Activated CD4-positive, alpha-beta T cell treated with anti-CD3 and anti-CD28 coated beads for 36 hours (primary cell): ENCODE measurements around the gene TTC33. TPM values are rescaled to one million over a fixed set of nuclear protein-coding genes. Genes with fewer than 3 reads are reported as not detected.
A peak's percentile ranks its signal among the peaks of the same experiment; 100 is the strongest.
"Not testable (repeated sequence)": the region's sequence is repeated elsewhere in the genome, so short reads cannot be mapped to it uniquely, and the experiment has no call there.

Experiments used
- ATAC-seq: fragments of 200-7000 bp; cut with Tn5 transposase; one replicate; pipeline ENCODE4 v1.10.0; 2021; ENCODE audit warnings: mild to moderate bottlenecking, moderate library complexity
- CTCF ChIA-PET: fragments of 350-600 bp; sonication (Branson Sonifier 250); formaldehyde crosslinking; loops from one replicate; lab custom pipeline; 2021; ENCODE audit warnings: antibody characterized with exemption; lab: Charles Lee
- POLR2A ChIA-PET: fragments of 350-600 bp; sonication (Branson Sonifier 250); formaldehyde crosslinking; loops from one replicate; lab custom pipeline; 2021; ENCODE audit warnings: antibody characterized with exemption, inconsistent platforms; lab: Charles Lee
- DNase-seq: peaks from one replicate; pipeline ENCODE4 v3.0.0-alpha.2; 2020
- H3K27ac Mint-ChIP-seq: one replicate; pipeline ENCODE4 v1.8.0; 2021; ENCODE audit warnings: mixed read lengths
- H3K27me3 Mint-ChIP-seq: one replicate; pipeline ENCODE4 v1.8.0; 2021; ENCODE audit warnings: mixed read lengths
- H3K36me3 Mint-ChIP-seq: one replicate; pipeline ENCODE4 v1.8.0; 2021; ENCODE audit warnings: low read depth, mixed read lengths
- H3K4me1 Mint-ChIP-seq: one replicate; pipeline ENCODE4 v1.8.0; 2021; ENCODE audit warnings: mixed read lengths
- H3K4me3 Mint-ChIP-seq: one replicate; pipeline ENCODE4 v1.8.0; 2021; ENCODE audit warnings: mild to moderate bottlenecking, moderate library complexity, mixed read lengths
- H3K9me3 Mint-ChIP-seq: one replicate; pipeline ENCODE4 v1.8.0; 2021; ENCODE audit warnings: low read depth, mixed read lengths
- intact Hi-C, 2 experiments: fragments of 100-400 bp; cut with DNase I in 1 of 2; cut with micrococcal nuclease in 1 of 2; formaldehyde crosslinking; loops; one replicate each; pipeline versions ENCODE4 v1.14.2 to v1.15.1; 2022 to 2024; cut with DNase I, micrococcal nuclease
- total RNA-seq, 2 experiments: library from RNA; stranded (reverse); gene quantifications; one replicate each; pipeline ENCODE4 v1.2.3, GENCODE V29; 2021

The TTC33 gene
- total RNA-seq, 2 experiments from 2014 or later = 31.4 to 31.7 TPM

DNA sequence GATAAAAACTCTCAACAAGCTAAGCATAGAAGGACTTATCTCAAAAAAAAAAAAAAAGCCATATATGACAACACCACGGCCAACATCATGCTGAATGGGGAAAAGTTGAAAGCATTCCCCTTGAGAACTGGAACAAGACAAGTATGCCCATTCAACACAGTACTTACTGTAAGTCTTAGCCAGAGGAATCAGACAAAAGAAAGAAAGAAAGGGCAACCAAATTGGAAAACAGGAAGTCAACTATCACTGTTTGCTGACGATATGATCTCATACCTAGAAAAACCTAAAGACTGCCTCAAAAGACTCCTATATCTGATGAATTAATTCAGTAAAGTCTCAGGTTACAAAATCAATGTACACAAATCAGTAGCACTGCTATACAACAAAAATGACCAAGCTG is 100.6 kb downstream of the TTC33 start:
- ATAC-seq (peak; percentile 55), DNase-seq (no peak)
- Mint-ChIP-seq H3K27ac (peak overlapping the region; percentile 91), H3K36me3 (no peaks in the 10 kb centered on the region), H3K4me1 (peaks cover 53% of the 10 kb centered on the region), H3K4me3 (peak overlapping the region; percentile 59), H3K27me3 (no peaks in the 10 kb centered on the region), H3K9me3 (peaks cover 3% of the 10 kb centered on the region)
- intact Hi-C loops = loop anchor here (2.0 to 5.0 kb wide), 3 partner anchors 20 to 1573 kb away; partner anchors contain the start of gene PTGER4 (in 1 of the 2)
- CTCF ChIA-PET = interaction anchor here (0.6 to 1.7 kb wide), 7 partner anchors 10 to 38 kb away, joined by 3 to 4 read pairs (median 3); no protein-coding TSS in a partner anchor
- POLR2A ChIA-PET = interaction anchor here (0.7 kb wide), 2 partner anchors 32 to 1491 kb away, joined by 3 to 7 read pairs; no protein-coding TSS in a partner anchor

DNA sequence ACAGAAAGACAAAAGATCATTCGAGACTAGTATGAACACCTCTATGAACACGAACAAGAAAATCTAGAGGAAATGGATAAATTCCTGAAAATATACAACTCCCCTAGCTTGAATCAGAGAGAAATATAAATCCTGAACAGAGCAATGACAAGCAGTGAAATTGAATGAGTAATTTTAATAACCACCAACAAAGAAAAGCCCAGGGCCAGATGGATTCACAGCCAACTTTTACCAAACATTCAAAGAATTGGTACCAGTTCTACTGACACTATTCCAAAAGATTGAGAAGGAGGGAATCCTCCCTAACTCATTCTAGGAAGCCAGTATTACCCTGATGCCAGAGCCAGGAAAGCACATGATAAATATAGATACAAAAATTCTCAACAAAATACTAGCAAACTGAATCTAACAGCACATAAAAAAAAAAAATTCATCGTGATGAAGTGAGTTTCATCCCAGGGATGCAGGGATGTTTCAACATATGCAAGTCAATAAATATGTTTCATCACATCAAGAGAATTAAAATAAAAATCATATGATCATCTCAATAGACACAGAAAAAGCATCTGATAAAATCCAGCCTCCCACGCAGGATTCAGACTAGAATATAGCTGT is 101.3 kb downstream of the TTC33 start:
- Mint-ChIP-seq H3K9me3 (peaks cover 3% of the 10 kb centered on the region), H3K4me1 (peaks cover 59% of the 10 kb centered on the region), H3K4me3 (peak overlapping the region; percentile 71), H3K27me3 (no peaks in the 10 kb centered on the region), H3K27ac (peak overlapping the region; percentile 91), H3K36me3 (no peaks in the 10 kb centered on the region)
- intact Hi-C loops = loop anchor here (2.0 kb wide), 2 partner anchors 20 to 24 kb away; partner anchors contain the start of gene PTGER4 (in 1 of the 2)
- ATAC-seq (peak; percentile 11), DNase-seq (no peak)
- ChIA-PET CTCF (interaction anchor here (0.6 to 1.7 kb wide), 6 partner anchors 16 to 37 kb away, joined by 3 to 4 read pairs (median 3); no protein-coding TSS in a partner anchor), POLR2A (interaction anchor here (0.7 kb wide), 2 partner anchors 31 to 1490 kb away, joined by 3 to 7 read pairs; no protein-coding TSS in a partner anchor)

DNA sequence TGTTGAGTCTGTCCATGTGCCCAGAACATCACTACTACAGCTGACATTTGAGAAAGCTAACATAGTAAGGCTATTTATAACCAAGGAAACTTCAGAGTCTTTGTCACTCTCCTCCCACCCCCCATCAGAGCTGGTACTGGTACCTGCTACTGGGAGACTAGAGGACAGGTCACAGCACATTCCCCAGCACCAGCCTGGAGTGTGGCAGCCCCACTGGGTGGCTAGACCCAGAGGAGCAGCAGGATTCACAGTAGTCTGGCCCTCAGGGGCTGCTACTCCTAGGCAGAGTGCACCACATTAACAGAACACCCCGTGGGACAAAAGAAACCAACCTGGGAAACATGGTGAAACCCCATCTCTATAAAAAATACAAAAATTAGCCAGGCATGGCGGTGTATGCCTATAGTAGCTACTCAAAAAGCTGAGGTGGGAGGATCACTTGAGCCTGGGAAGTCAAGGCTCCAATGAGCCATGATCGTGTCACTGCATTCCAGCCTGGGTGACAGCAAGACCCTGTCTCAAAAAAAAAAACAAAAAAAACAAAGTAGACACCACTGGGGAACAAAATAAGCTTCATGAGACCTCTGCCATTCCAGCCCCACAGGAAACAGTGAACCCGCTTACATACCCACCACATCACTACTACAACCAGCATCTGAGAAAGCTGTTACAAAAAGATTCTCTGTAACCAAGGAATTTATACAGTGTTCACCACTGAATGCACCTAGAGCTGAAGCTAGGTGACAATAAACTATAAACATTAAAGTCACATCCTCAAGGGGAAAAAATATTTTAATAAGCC is 102.3 kb downstream of the TTC33 start:
- Mint-ChIP-seq H3K27ac (peak overlapping the region; percentile 91), H3K4me1 (peaks cover 64% of the 10 kb centered on the region), H3K36me3 (peaks cover 2% of the 10 kb centered on the region), H3K4me3 (peak overlapping the region; percentile 71), H3K9me3 (peaks cover 3% of the 10 kb centered on the region), H3K27me3 (no peaks in the 10 kb centered on the region)
- intact Hi-C loops = loop anchor here (2.0 kb wide), 3 partner anchors 21 to 75 kb away; partner anchors contain the start of gene PTGER4 (in 1 of the 2)
- ATAC-seq (peak; percentile 14), DNase-seq (no peak)
- CTCF ChIA-PET = interaction anchor here (1.1 to 1.7 kb wide), 2 partner anchors 19 to 20 kb away, joined by 3 read pairs; no protein-coding TSS in a partner anchor
- POLR2A ChIA-PET = interaction anchor here (0.6 to 0.7 kb wide), 3 partner anchors 27 to 269 kb away, joined by 3 read pairs; partner anchors contain the start of gene PTGER4

GRCh38 chr5:40652441-40653220 is 103.1 kb downstream of the TTC33 start:
- H3K27me3 Mint-ChIP-seq = no peaks in the 10 kb centered on the region
- peak; percentile 33 for ATAC-seq
- peak overlapping the region; percentile 91 for H3K27ac Mint-ChIP-seq
- ChIA-PET CTCF (interaction anchor here (0.6 to 1.3 kb wide), 3 partner anchors 27 to 381 kb away, joined by 3 read pairs; partner anchors contain the start of gene PTGER4), POLR2A (interaction anchor here (0.7 kb wide), 1 partner anchor 28 kb away, joined by 3 read pairs; the partner anchor contains the start of gene PTGER4)
- H3K36me3 Mint-ChIP-seq = peaks cover 4% of the 10 kb centered on the region
- peaks cover 2% of the 10 kb centered on the region for H3K9me3 Mint-ChIP-seq
- peak overlapping the region; percentile 71 for H3K4me3 Mint-ChIP-seq
- DNase-seq = peak; percentile 49
- intact Hi-C loops = loop anchor here in 1 of 2 experiments (2.0 kb wide), 1 partner anchor 74 kb away; no protein-coding TSS in a partner anchor
- peaks cover 63% of the 10 kb centered on the region for H3K4me1 Mint-ChIP-seq

DNA sequence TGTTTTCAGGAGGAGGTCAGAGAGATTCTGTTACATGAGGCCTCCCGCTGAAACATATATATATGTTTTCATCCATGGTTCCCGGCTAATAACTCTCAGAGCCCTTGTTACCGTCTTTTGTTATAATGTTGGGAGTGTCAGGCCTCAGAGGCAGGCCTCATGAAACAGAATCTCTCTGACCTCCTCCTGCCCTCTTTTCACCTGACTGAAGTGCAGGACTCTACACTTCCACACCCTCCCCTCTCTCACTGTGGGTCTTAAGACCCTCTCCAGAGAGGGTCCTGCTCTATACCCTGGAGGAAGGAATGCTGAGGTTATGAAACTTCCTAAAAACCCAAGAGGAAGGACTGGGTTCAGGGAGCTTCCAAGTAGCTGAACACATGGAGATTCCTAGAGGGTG is 104.6 kb downstream of the TTC33 start:
- ATAC-seq (no peak), DNase-seq (no peak)
- H3K36me3 Mint-ChIP-seq = peaks cover 4% of the 10 kb centered on the region
- POLR2A ChIA-PET = no interaction called here
- H3K4me1 Mint-ChIP-seq = peaks cover 62% of the 10 kb centered on the region
- no peak overlapping the region for H3K4me3 Mint-ChIP-seq
- peaks cover 1% of the 10 kb centered on the region for H3K9me3 Mint-ChIP-seq
- CTCF ChIA-PET = interaction anchor here (0.7 to 1.3 kb wide), 2 partner anchors 35 to 366 kb away, joined by 3 read pairs; no protein-coding TSS in a partner anchor
- intact Hi-C loops = no loop called here
- H3K27me3 Mint-ChIP-seq = no peaks in the 10 kb centered on the region
- no peak overlapping the region for H3K27ac Mint-ChIP-seq

GRCh38 chr5:40649463-40650030 is 106.2 kb downstream of the TTC33 start:
- intact Hi-C loops = no loop called here
- CTCF ChIA-PET = interaction anchor here (0.7 to 1.2 kb wide), 3 partner anchors 12 to 741 kb away, joined by 3 to 4 read pairs (median 3); no protein-coding TSS in a partner anchor

GRCh38 chr5:40648150-40648549 is 107.6 kb downstream of the TTC33 start:
- peaks cover 36% of the 10 kb centered on the region for H3K4me1 Mint-ChIP-seq
- peaks cover 6% of the 10 kb centered on the region for H3K36me3 Mint-ChIP-seq
- H3K4me3 Mint-ChIP-seq = no peak overlapping the region
- ATAC-seq (no peak), DNase-seq (no peak)
- no peaks in the 10 kb centered on the region for H3K27me3 Mint-ChIP-seq
- intact Hi-C loops = no loop called here
- H3K9me3 Mint-ChIP-seq = peaks cover 8% of the 10 kb centered on the region
- ChIA-PET CTCF (interaction anchor here (1.3 kb wide), 1 partner anchor 49 kb away, joined by 3 read pairs; no protein-coding TSS in a partner anchor), POLR2A (interaction anchor here (0.7 kb wide), 1 partner anchor 32 kb away, joined by 3 read pairs; no protein-coding TSS in a partner anchor)
- H3K27ac Mint-ChIP-seq = no peak overlapping the region

More at GRCh38 chr5:40649463-40650030, 106.2 kb downstream of the TTC33 start:
- Mint-ChIP-seq H3K9me3 (peaks cover 1% of the 10 kb centered on the region), H3K36me3 (peaks cover 6% of the 10 kb centered on the region), H3K27ac (peak overlapping the region; percentile 75), H3K27me3 (no peaks in the 10 kb centered on the region), H3K4me3 (no peak overlapping the region), H3K4me1 (peaks cover 50% of the 10 kb centered on the region)
- DNase-seq (no peak), ATAC-seq (no peak)
- POLR2A ChIA-PET = no interaction called here

DNA sequence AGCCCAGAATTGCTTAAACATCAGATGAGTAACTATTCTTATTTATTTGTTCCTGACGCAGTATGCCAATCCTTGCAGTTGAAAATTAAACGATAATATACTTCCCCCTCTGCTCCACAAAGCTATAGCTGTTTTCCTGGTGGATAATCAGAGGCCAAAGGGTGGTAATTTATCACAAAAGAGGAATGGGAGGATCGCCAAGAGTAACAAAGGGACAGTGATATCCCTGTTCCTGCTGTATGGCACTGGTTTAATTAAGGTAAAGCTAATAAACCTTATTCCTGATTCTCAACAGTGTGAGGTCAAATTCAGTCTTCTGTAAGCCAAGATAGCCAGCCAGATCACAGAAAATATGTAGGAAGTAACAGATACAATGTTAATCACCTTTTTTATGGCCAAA is 109.5 kb downstream of the TTC33 start:
- Mint-ChIP-seq H3K9me3 (peaks cover 10% of the 10 kb centered on the region), H3K36me3 (peaks cover 6% of the 10 kb centered on the region), H3K4me1 (peaks cover 29% of the 10 kb centered on the region), H3K27ac (no peak overlapping the region), H3K4me3 (no peak overlapping the region), H3K27me3 (no peaks in the 10 kb centered on the region)
- POLR2A ChIA-PET = no interaction called here
- CTCF ChIA-PET = no interaction called here
- intact Hi-C loops = no loop called here
- ATAC-seq (no peak), DNase-seq (no peak)

DNA sequence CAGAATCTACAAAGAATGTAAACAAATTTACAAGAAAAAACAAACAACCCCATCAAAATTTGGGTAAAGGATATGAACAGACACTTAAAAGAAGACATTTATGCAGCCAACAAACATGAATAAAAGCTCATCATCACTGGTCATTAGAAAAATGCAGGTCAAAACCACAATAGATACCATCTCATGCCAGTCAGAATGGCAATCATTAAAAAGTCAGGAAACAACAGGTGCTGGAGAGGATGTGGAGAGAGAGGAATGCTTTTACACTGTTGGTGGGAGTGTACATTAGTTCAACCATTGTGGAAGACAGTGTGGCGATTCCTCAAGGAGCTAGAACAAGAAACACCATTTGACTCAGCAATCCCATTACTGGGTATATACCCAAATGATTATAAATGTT is 116.2 kb downstream of the TTC33 start:
- CTCF ChIA-PET, DNase-seq, H3K27ac Mint-ChIP-seq, intact Hi-C loops, H3K4me3 Mint-ChIP-seq, ATAC-seq, POLR2A ChIA-PET, H3K27me3 Mint-ChIP-seq: not testable (repeated sequence)
- H3K9me3 Mint-ChIP-seq = peaks cover 39% of the 10 kb centered on the region
- peaks cover 13% of the 10 kb centered on the region for H3K4me1 Mint-ChIP-seq
- peaks cover 10% of the 10 kb centered on the region for H3K36me3 Mint-ChIP-seq

DNA sequence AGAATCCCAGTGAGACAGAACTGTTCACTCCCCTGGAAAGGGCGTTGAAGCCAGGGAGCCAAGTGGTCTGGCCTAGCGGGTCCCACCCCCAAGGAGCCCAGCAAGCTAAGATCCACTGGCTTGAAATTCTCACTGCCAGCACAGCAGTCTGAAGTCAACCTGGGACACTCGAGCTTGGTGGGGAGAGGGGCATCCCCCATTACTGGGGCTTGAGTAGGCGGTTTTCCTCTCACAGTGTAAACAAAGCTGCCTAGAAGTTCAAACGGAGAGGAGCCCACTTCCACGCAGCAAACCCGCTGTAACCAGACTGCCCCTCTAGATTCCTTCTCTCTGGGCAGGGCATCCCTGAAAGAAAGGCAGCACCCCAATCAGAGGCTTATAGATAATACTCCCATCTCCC is 121.2 kb downstream of the TTC33 start:
- H3K4me1 Mint-ChIP-seq = no peaks in the 10 kb centered on the region
- ChIA-PET POLR2A (no interaction called here), CTCF (interaction anchor here (1.3 kb wide), 1 partner anchor 28 kb away, joined by 4 read pairs; no protein-coding TSS in a partner anchor)
- H3K36me3 Mint-ChIP-seq = peaks cover 10% of the 10 kb centered on the region
- intact Hi-C loops = no loop called here
- peaks cover 30% of the 10 kb centered on the region for H3K9me3 Mint-ChIP-seq
- H3K4me3 Mint-ChIP-seq = no peak overlapping the region
- H3K27me3 Mint-ChIP-seq = no peaks in the 10 kb centered on the region
- H3K27ac Mint-ChIP-seq = no peak overlapping the region
- DNase-seq (no peak), ATAC-seq (no peak)
